Measurements from ENCODE around the gene TOMM70. TPM values are rescaled to one million over a fixed set of nuclear protein-coding genes. Genes with fewer than 3 reads are reported as not detected.

Gene TOMM70
- total RNA-seq, 1 donor from 2014 or later: 57.4 TPM

DNA sequence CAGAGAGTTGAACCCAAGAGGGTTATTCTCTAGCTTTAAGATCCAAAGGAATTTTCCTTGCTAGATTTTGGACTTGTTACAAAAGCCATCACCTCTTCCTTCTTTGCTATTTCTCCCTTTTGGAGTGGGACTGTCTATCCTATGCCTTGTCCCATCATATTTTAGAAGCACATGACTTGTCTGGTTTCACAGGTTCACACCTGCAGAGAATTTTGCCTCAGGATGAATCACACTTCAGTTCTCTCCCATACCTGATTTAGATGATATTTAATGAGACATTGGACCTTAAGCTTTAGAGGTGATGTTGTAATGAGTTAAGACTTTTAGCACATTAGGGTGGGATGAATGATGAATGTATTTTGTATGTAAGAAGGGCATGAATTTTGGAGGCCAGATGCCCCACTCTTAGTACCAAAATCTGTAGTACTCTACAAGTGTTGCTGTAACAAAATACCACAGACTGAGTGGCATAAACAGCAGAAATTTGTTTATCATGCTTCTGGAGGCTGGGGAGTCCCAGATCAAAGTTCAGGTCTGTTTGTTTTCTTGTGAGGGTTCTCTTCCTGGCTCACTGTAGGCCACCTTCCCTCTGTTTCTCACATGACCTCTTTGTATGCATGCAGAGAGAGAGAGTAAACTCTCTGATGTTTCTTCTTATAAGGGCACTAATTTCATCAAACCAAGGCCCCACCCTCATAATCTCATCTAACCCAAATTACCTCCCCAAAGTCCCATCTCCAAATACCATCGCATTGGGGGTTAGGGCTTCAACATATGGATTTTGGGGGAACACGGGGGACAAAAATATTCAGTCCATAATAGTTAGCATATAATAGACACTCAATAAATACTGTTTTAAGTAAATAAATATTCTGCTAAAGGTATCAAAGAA is 10.4 kb upstream of the TOMM70 start:
- no peak for DNase-seq (ENCODE audit: low spot score)

DNA sequence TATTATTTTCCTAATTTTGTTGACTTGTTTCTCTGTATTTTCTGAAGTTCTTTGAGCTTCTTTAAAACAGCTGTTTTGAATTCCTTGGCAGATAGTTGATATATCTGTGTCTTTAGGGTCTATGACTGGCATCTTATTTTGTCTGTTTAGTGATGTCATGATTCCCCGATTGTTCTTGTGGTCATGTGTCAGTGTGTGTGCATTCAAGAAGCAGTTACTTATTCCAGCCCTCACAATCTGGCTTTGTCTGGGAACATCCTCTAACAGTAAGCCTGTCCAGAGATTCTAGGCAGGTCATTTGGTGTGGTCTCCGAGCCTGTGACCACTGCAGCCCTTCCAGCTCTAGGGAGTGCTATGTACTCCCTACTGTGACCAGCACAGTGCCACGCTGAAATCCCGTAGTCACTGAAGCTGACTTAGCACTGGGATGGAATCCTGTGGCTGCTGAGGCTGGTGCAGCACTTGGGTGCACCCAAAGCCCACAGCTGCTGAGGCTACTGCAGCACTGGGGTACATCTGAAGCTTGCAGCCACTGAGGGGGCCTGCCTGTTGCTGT is 7.2 kb upstream of the TOMM70 start:
- DNase-seq (ENCODE audit: low spot score): no peak

DNA sequence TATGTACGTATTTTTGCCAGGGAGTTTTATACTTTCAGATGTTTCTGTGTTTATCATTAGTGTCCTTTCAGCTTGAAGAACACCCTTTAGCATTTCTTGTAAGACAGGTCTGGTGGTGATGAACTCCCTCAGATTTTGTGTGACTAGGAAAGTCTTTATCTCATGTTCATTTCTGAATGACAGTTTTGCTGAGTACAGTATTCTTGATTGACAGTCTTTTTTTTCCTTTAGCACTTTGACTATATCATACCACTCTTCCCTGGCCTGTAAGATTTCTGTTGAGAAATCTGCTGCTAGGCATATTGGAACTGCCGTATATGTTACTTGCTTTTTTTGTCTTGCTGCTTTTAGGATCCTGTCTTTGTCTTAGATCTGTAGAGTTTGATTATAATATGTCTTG is 6.3 kb upstream of the TOMM70 start:
- no peak for DNase-seq (ENCODE audit: low spot score)

DNA sequence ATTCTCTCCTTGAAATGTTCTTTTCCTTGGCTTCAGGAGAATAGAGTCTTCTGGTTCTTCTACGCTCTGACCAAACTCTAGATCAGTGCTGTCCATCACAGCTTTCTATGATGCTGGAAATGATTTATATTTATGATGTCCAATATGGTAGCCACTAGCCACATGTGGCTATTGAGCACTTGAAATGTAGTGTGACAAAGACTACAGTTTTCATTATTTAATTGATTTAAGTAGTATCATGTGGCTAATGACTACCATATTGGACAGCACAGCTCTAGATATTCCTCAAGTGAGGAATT is 3.3 kb upstream of the TOMM70 start:
- no peak for DNase-seq (ENCODE audit: low spot score)

DNA sequence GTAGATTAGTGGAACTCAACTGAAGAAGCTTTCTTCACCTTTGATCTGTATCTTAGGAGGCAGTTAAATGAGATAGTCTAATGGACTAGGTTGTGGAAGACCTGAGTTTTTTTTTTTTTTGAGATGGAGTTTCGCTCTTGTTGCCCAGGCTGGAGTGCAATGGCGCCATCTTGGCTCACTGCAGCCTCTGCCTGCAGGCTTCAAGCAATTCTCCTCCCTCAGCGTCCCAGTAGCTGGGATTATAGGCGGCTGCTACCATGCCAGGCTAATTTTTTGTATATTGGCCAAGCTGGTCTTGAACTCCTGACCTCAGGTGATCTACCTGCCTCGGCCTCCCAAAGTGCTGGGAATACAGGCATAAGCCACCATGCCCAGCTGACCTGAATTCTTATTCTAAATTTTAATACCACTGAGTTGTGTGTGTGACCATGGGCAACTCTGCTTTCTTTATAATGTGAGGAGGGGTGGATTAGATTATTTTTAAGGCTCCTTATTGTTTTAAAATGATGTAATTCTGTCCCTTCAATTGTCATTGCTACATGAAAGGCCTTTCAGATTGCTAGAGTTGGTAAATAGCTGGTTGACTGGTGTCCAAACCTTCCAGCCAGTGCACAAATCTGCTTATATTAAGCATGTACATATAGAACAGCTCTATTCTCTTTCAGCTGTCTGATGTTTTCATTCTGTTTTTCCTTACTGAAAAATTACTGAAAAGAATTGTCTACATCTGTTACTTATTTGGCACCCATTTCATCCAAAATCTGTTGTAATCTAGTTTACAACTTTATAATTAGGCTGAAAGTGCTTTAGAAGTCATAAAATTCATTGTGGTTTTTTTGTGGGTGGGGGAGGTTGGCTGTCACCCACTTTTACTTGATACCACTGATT is 2.7 kb upstream of the TOMM70 start:
- no peak for DNase-seq (ENCODE audit: low spot score)

DNA sequence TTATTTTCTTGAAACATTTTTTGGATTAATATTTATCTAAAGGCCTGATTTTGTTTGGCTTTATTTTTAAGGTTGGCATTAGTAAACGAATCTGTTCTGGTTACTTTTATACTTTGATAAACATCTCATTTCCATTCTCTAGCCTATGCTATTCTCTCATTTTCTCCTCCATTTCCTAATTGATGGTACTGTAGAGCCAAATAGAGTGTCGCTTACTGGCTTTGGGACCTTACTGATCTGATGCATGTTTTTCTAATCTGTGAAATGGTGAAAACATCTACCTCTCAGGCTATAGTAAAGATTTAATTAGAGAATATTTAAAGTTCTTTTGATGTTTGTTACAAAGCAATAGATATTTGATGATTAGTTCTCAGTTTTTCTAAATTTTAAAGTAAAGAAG is 2.0 kb upstream of the TOMM70 start:
- no peak for DNase-seq (ENCODE audit: low spot score)

DNA sequence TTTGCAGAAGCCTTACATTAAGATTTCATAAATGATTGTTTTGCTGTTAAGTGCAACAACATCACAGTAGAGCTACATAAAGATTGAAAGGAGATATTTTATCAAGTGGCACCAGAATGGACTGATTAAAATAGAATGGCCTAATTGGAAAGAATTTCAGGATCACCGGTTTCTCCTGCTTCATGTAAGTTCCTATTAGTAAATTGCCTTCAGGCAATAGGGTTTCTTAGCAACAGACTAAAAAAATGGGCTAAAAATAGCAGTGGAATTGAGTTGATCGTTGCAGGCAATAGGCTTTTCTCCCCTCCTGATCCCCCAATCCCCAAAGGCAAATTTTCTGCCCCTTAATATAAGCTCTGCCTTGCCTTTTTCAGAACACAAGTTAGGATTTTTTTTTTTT is 1.4 kb upstream of the TOMM70 start:
- DNase-seq (ENCODE audit: low spot score): no peak

DNA sequence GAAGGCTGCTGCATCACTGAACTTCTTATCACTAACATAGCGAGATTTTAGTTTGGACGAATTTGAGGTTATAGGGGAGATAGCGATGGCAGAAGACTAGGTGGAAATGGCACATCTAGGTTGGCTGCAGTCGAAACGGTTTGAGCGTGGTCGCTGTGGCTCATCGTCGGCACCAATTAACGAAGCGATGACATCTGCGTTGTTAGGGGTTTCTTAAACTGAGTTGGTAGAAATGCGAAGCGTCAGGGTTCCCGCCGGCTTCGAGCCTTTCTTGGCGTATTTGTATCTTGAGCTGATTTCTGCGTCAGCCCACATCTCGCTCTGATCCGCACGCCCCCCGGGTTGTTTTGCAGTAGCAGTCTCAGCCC is 769 bp upstream of the TOMM70 start:
- no peak for DNase-seq (ENCODE audit: low spot score)

DNA sequence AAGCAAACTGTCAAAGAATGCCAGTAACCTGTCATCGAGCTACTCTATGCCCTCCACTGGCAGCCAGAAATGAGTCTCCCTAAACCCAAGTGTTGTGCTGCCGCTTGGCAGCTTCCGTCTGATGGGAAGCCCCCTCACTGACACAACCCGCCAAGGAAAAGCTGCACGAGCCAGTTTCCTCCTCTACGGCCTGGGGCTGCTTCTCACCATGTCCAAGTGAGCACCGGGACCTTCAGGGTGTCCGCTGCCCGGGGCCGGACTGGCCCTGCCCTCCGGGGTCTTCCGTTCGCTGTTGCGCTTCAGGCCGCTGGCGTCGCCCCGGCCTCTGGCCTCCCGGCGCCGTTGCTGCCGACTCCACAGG is 490 bp downstream of the TOMM70 start:
- DNase-seq (ENCODE audit: low spot score): no peak

DNA sequence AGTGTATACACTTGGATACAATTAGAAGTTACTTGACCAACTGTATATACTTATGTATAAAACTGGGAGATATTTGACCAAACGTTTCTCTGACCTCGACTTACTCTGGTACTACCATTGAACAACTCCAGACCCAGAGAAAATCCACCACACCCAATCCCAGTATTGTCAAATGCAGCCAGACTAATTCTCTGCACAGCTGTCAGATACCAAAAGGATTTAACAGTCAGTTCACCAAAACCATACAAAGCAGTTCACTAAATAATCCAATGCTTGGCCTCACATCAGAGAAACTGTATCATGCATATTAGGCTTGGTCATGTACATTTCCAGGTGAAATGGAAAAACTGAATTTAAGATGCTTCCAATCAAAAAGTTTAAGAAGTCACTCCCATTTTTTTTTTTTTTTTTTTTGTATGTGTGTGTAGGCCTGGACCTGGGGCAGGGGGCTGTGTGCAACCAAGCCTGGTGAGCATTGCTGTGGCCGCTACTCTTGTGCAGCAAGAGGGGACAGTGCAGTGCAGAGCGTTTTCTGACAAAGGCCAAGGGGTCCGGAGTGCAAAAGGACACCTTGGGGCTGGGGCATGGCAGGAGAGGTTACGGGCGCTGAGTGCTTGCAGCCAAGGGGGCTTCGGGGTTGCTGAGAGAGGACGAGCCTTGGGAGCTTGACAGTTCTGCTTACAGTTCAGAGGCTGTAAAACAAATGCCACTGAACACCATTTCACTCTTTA is 1.4 kb downstream of the TOMM70 start:
- DNase-seq (ENCODE audit: low spot score): no peak

DNA sequence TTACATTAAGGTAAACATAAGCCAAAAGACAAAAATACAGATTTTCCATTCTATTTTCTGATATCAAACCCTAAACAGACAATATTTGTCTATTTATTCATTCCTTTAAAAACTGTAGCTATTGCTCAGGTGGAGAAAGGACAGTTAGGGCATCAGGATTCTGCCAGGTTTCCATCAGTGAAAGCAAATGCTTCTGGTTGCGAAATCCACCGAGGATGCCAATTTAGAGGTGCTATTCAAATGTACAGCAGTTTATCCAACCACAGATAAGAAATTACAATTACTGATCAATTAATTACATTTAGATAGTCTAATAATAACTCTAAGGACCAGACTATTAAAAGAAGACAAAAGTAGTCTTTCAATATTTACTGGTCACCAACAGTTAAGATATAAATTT is 3.9 kb downstream of the TOMM70 start:
- DNase-seq (ENCODE audit: low spot score): no peak

DNA sequence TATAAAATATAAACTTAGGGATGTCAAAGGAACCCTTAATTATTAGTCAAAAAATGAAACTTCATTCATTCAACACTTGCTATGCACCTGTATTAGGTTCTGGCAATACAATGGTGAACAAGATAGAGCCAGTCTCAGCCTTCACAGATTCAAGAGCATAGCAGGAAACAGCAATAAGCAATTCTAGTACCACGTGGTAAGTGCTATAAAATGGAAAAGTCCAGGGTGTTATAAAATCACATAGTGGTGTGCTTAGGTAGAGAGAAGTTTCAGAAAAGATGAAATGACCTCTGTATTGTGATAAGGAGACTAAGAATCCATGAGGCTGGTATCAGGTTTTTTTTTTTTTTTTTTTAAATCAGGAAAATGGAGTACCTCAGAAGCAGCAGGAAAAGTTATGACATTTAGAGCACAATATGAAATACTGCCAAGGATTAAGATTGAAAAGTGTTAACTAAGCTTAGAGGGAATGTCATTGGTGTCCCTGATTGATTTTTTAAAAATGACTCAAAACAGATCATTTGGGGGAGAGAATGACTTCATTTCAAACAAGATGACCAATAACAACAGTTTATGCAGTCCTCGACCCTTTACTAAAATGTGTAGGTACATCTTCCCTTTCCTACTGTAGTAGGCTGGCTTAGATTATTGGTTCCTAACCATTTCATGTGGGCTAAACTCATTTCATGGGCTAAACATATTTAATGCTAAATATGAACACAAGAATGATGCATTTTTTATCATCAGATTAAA is 5.0 kb downstream of the TOMM70 start:
- DNase-seq (ENCODE audit: low spot score): no peak

DNA sequence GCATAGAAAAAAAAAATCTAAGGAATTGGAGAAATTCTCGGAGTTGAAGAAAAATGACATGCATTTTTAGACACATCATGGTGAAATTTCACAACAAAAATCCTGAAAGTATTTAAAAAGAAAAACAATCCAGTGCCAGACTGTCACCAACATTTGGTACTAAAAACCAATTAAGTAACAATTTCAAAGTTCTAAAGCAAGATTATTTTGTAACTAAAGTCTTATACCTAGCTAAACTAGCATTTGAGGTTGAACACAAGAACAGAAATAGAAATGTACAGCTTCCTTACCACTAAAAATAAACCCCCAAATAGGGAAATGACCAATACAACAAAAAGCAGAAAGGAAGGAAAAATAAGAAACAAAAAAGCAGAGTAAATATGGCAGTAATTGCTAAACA is 11.9 kb downstream of the TOMM70 start:
- no peak for DNase-seq (ENCODE audit: low spot score)

DNA sequence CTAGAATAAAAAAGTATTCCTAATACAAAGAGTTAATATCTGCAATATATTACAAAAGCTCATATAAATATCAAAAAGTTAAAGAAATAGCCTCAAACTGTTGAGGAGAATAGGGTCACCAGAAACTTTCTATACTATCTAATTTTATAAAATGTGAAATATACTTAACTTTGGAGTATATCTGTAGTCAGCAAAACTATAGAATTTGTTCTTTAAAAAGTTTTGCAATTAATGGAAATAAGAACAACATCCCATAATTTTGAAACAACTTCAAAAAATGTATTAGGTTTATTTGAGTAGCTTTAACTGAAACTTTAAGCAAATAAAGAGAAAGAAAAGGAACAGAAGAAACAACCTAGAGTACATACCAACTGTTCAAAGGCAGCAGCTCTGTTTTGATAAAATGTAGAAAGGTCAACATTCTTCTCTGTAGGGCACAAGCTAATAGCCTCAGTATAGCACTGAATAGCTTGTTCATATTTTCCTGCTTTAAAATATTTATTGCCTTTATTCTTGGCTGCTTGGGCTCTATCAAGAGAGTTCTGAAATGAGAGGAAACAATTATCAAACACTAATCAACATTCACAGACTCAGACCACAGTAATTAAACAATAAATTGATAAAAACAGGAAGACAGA is 14.3 kb downstream of the TOMM70 start:
- DNase-seq (ENCODE audit: low spot score): no peak

DNA sequence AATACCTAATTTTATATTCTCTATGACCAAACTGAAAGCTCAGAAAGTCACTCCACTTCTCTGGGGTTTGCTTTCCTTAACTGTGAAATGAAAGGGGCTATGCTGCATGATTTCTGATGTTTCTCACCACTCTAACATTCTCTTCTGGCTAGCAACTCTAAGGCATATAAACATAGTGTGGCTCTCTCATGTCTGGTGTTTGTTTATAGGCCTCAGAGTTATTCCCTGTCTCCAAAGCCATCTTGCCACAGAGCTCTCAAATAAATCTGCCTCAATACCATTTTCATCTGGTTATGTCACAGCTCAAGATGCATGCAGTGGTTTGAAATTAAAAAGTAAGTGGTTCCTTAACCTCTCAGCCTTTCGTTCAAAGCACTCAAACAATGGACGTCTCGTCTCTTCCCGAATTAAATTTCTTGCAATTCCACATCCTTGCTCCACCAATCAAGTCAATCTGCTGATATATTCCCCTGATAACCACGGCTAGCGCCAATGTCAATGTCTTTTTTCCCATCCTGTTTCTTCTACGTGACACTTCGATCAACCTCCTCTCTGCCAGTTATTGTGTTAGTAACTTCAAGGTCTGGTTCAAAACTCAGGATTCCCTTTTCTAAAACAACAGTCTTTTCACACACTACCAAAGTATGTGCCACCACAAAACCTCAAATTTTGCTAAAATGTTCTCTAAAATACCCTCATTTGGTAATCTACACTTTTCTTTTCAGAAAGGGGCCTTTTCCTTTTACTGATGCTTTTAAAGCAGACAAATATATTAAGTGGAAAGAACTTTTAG is 16.0 kb downstream of the TOMM70 start:
- DNase-seq (ENCODE audit: low spot score): no peak

DNA sequence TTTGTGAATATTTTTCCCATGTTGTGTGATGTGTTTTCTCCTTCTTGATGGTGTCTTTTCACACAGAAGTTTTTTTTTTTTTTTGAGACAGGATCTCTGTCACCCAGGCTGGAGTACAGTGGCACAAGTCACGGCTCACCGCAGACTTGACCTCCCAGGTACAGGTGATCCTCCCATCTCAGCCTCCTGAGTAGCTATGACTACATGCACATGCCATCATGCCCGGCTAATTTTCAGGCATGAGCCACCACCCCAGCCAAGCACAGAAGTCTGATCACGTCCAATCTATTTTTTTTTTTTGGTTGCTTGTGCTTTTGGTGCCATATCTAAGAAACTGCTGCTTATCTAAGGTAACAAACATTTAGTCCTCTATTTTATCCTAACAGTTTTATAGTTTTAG is 24.6 kb downstream of the TOMM70 start:
- DNase-seq (ENCODE audit: low spot score): no peak

DNA sequence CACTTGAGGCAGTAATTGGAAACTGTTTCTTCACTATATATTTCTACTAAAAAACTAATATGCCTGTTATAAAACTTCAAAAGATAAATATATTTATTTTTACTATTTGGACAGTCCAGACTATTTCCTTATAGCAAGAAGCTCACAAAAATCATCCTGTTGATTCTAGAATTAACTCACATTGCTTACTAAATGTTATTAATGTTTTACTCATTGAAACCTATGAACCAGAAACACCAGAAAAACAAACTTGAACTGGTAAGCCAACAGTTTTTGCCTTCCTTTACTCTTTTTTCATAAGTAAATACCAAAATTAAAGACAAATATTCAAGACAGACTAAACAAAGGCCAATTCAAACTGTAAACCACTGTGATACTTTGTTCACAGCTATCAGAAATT is 26.4 kb downstream of the TOMM70 start:
- DNase-seq (ENCODE audit: low spot score): no peak

DNA sequence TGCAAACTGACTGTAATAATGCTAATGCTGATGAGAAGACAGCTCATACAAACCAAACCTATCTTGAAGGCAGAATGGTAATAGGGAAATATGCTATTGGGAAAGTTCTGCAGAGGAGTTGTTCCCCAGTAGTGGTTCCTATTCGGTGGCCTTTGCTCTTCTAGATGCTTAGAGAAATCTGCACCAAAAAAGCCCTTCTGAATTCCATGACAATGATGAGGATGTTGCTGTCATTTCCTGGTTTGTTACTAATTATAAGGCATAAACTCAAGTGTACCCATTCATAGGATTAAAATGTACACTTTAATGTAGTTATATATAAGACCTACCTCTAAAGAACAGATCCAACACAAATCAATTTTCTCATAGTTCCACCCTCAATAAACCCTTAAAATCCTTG is 30.1 kb downstream of the TOMM70 start:
- no peak for DNase-seq (ENCODE audit: low spot score)

DNA sequence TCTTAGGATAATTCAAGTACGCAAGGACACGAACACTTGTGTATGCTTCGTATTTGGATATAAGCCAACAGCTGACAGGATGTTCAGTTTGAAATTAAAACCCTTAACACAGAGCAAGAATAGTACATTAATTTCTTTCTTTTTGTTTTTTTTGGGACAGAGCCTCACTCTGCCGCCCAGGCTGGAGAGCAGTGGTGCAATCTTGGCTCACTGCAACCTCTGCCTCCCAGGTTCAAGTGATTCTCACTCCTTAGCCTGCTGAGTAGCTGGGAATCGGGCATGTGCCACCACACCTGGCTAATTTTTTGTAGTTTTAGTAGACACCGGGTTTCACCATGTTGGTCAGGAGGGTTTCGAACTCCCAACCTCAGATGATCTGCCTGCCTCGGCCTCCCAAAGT is 32.4 kb downstream of the TOMM70 start:
- DNase-seq (ENCODE audit: low spot score): no peak

DNA sequence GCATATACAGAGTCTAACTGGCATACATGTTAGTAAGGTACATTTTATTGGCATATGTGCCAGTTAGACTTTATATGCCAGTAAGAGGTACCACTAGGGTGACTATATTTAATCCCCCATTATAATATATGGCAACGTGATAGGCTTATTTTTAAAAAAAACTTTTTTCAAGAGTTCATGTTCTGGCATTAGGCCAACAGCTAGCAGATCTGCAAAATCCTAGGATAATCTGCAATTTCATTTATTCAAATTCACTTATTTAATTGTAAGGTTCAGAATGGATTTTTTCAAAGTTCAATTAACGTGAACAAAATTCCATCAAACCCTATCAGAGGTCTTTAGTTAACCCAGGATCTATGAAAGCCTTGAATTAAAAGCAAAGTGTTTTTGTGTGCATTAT is 34.5 kb downstream of the TOMM70 start:
- no peak for DNase-seq (ENCODE audit: low spot score)

All from ureter (tissue), 1 donor.